Erythroblast (primary cell): ENCODE data around the gene MT1E.

ENCODE experiments used
- GATA1 ChIP-seq: IDR thresholded peaks from 2 replicates; pipeline ENCODE4 v1.6.1; 2011; ENCODE audit warnings: low read depth, mild to moderate bottlenecking, control low read depth, low read length, moderate library complexity
- POLR2A ChIP-seq: IDR thresholded peaks from 2 replicates; pipeline ENCODE4 v1.6.1; 2011; ENCODE audit warnings: mild to moderate bottlenecking, low read length

DNA sequence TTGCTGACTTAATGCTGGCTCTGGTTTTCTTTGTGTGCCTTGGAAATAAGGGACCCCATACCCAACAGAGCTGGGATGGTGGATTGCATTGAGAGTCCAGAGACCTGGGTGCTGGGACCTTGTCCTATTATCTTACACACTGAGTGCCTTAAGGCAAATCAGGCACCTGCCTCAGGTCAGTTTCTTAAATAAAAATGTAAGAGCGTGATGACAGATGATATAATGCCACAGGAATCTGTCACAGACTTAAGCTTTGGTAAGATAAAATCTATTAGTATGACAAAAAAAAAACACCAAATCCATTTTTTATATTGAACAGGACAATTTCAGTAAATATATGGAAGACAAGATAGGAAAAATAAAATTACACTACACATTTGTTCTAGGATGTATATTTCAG is 14.5 kb downstream of the MT1E start:
- TF ChIP-seq POLR2A: no peak
- TF ChIP-seq GATA1: no peak
